Upper lobe of right lung (tissue), 1 donor: ENCODE measurements around the gene YIF1B. TPM values are rescaled to one million over a fixed set of nuclear protein-coding genes. Genes with fewer than 3 reads are reported as not detected.

Source experiments
- ATAC-seq: fragments of 200-7000 bp; cut with Tn5 transposase; one replicate; pipeline ENCODE4 v1.9.1; 2020; ENCODE audit warnings: mild to moderate bottlenecking, moderate library complexity
- DNase-seq: peaks from one replicate; pipeline ENCODE4 v3.0.0-alpha.2; 2020
- H3K27ac ChIP-seq: fragments of 200-600 bp; one replicate; pipeline ENCODE4 v1.8.0; 2022
- H3K27me3 ChIP-seq: fragments of 200-600 bp; one replicate; pipeline ENCODE4 v1.8.0; 2022; ENCODE audit warnings: mild to moderate bottlenecking
- H3K36me3 ChIP-seq: fragments of 200-600 bp; one replicate; pipeline ENCODE4 v1.8.0; 2022
- H3K4me1 ChIP-seq: fragments of 200-600 bp; one replicate; pipeline ENCODE4 v1.8.0; 2022
- H3K4me3 ChIP-seq: fragments of 200-600 bp; one replicate; pipeline ENCODE4 v1.8.0; 2022; ENCODE audit warnings: mild to moderate bottlenecking
- H3K9me3 ChIP-seq: fragments of 200-600 bp; one replicate; pipeline ENCODE4 v1.8.0; 2022
- CTCF ChIP-seq: fragments of 200-600 bp; IDR thresholded peaks from one replicate; pipeline ENCODE4 v1.8.0; 2022; ENCODE audit warnings: antibody characterized with exemption
- intact Hi-C: fragments of 100-400 bp; cut with DNase I; formaldehyde crosslinking; loops from one replicate; pipeline ENCODE4 v1.11.0; 2022
- total RNA-seq: library from RNA; stranded (reverse); fragmentation: NEBNext Ultra II Directional; extraction: Animal tissue kit (Norgen Biotek cat#: 25700); gene quantifications from one replicate; pipeline ENCODE4 v1.2.1, GENCODE V29; 2021
- donor health status: DM: no; HTN: yes; CAD: no; lungs with severe emphysema.

Gene YIF1B
- total RNA-seq, 1 donor from 2014 or later: 37.3 TPM

- Histone ChIP-seq H3K4me1 (peaks cover 68% of the 10 kb centered on the region), H3K36me3 (no peaks in the 10 kb centered on the region), H3K9me3 (no peaks in the 10 kb centered on the region), H3K27ac (peak overlapping the region; percentile 72), H3K27me3 (no peaks in the 10 kb centered on the region), H3K4me3 (no peak overlapping the region)
- no peak for DNase-seq
- peak; percentile 48 for ATAC-seq
- no peak for TF ChIP-seq CTCF
- intact Hi-C loops: no loop called here
These were observed 38.2 kb downstream of the YIF1B start for GRCh38 chr19:38277549-38277948.

- Histone ChIP-seq H3K27me3 (no peaks in the 10 kb centered on the region), H3K4me1 (peaks cover 67% of the 10 kb centered on the region), H3K4me3 (no peak overlapping the region), H3K36me3 (no peaks in the 10 kb centered on the region), H3K9me3 (no peaks in the 10 kb centered on the region), H3K27ac (peak overlapping the region; percentile 72)
- TF ChIP-seq CTCF: no peak
- intact Hi-C loops: no loop called here
- DNase-seq: no peak
- ATAC-seq: no peak
These were observed 38.7 kb downstream of the YIF1B start for GRCh38 chr19:38276942-38277517.

DNA sequence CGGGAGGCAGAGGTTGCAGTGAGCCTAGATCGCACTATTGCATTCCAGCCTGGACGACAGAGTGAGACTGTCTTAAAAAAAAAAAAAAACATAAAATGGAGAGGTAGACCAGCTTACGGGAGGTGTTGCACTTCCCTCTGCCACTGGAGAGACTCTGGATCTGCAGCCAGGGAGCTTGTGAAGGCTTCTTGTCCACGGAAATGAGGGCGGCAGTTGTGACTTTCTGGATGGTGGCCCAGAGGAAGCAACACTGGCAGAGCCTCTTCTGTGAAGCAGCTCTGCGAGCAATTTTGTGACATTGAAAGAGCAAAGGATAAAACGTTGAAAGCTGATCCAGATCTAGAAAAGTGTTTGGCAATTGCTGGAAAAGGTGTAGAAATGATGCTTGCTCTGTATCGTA, 41.0 kb downstream of the YIF1B start:
- no peak for TF ChIP-seq CTCF
- no peaks in the 10 kb centered on the region for H3K36me3 ChIP-seq
- H3K4me3 ChIP-seq: no peak overlapping the region
- ATAC-seq (peak; percentile 62), DNase-seq (no peak)
- H3K4me1 ChIP-seq: peaks cover 57% of the 10 kb centered on the region
- no peaks in the 10 kb centered on the region for H3K27me3 ChIP-seq
- intact Hi-C loops: no loop called here
- H3K9me3 ChIP-seq: no peaks in the 10 kb centered on the region
- peak overlapping the region; percentile 32 for H3K27ac ChIP-seq

- Histone ChIP-seq H3K36me3 (no peaks in the 10 kb centered on the region), H3K9me3 (no peaks in the 10 kb centered on the region), H3K4me3 (no peak overlapping the region), H3K27ac (no peak overlapping the region), H3K27me3 (no peaks in the 10 kb centered on the region), H3K4me1 (peaks cover 44% of the 10 kb centered on the region)
- TF ChIP-seq CTCF: no peak
- DNase-seq (no peak), ATAC-seq (no peak)
- intact Hi-C loops: no loop called here
These were observed 42.2 kb downstream of the YIF1B start for GRCh38 chr19:38273499-38273898.

DNA sequence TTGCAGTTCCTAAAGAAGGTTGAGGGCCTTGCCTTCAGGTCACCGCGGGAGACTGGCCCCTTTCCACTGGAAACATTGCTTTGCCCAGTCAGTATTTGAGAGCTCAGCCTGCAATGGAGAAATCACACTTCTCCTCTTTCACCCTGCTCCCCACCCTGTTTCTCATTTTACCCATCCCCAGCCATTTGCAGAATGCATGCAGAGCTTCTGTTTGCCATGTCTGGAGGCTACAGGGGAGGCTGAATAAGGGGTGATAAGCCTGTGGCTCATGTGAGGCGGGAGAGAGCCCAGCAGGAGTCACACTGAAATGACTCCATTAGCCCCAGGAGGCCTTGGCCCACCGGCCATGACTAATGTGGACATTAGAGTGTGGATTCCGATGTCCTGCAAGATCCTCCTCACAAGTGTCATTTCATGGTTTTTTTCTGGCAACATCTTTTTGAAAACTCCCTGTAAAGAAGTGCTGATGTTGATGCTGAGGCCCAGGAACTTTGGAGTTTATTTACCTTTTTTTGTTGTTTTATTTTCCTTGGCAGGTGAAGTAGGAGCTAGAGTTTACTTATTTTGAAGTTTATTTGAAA, 45.1 kb downstream of the YIF1B start:
- Histone ChIP-seq H3K27ac (no peak overlapping the region), H3K27me3 (no peaks in the 10 kb centered on the region), H3K4me3 (no peak overlapping the region), H3K9me3 (no peaks in the 10 kb centered on the region), H3K36me3 (no peaks in the 10 kb centered on the region), H3K4me1 (peaks cover 28% of the 10 kb centered on the region)
- DNase-seq: no peak
- ATAC-seq: no peak
- TF ChIP-seq CTCF: no peak
- intact Hi-C loops: no loop called here
